Progenitor cell of endocrine pancreas (in vitro differentiated cells): ENCODE measurements around the gene RAVER2. TPM values are rescaled to one million over a fixed set of nuclear protein-coding genes. Genes with fewer than 3 reads are reported as not detected.

Source experiments
- DNase-seq: peaks from one replicate; pipeline ENCODE4 v3.0.0; 2021; ENCODE audit warnings: low spot score; ENCODE audit not compliant: unreplicated experiment
- H3K27ac Mint-ChIP-seq: 2 replicates; pipeline ENCODE4 v1.8.0; 2021; ENCODE audit warnings: mild to moderate bottlenecking, moderate library complexity, mixed read lengths
- H3K27me3 Mint-ChIP-seq: 2 replicates; pipeline ENCODE4 v1.8.0; 2021; ENCODE audit warnings: mixed read lengths
- H3K36me3 Mint-ChIP-seq: 2 replicates; pipeline ENCODE4 v1.8.0; 2022; ENCODE audit warnings: mixed read lengths; ENCODE audit not compliant: insufficient read depth
- H3K4me1 Mint-ChIP-seq: 2 replicates; pipeline ENCODE4 v1.8.0; 2021; ENCODE audit warnings: low read depth, mixed read lengths
- H3K4me3 Mint-ChIP-seq: 2 replicates; pipeline ENCODE4 v1.8.0; 2021; ENCODE audit warnings: low read depth, mild to moderate bottlenecking, moderate library complexity, mixed read lengths
- H3K9me3 Mint-ChIP-seq: 2 replicates; pipeline ENCODE4 v1.8.0; 2021; ENCODE audit warnings: low read depth, mixed read lengths
- CTCF ChIP-seq: fragments of 200-600 bp; sonication (generic); IDR thresholded peaks from one replicate; pipeline ENCODE4 v1.5.0; 2021; ENCODE audit warnings: antibody characterized with exemption, mild to moderate bottlenecking; ENCODE audit not compliant: unreplicated experiment
- total RNA-seq: library from RNA; stranded (reverse); gene quantifications from 2 replicates; pipeline ENCODE4 v1.2.1, GENCODE V29; 2021

Gene RAVER2
- total RNA-seq, 1 donor from 2014 or later: 33.8 TPM

GRCh38 chr1:64757213-64757612 is 12.3 kb downstream of the RAVER2 start:
- TF ChIP-seq CTCF: no peak
- Mint-ChIP-seq H3K4me1 (peaks cover 13% of the 10 kb centered on the region), H3K27me3 (no peaks in the 10 kb centered on the region), H3K4me3 (no peak overlapping the region), H3K36me3 (peaks cover 5% of the 10 kb centered on the region), H3K9me3 (peaks cover 3% of the 10 kb centered on the region), H3K27ac (no peak overlapping the region)
- DNase-seq: no peak

- peaks cover 7% of the 10 kb centered on the region for H3K36me3 Mint-ChIP-seq
These were observed 13.4 kb downstream of the RAVER2 start for GRCh38 chr1:64758233-64758632.

GRCh38 chr1:64759968-64760367 is 15.1 kb downstream of the RAVER2 start:
- no peaks in the 10 kb centered on the region for H3K27me3 Mint-ChIP-seq
- no peak overlapping the region for H3K4me3 Mint-ChIP-seq
- H3K9me3 Mint-ChIP-seq: peaks cover 3% of the 10 kb centered on the region
- TF ChIP-seq CTCF: no peak
- H3K36me3 Mint-ChIP-seq: peaks cover 6% of the 10 kb centered on the region
- peaks cover 7% of the 10 kb centered on the region for H3K4me1 Mint-ChIP-seq
- DNase-seq: no peak
- H3K27ac Mint-ChIP-seq: no peak overlapping the region

More at GRCh38 chr1:64758233-64758632, 13.4 kb downstream of the RAVER2 start:
- Mint-ChIP-seq H3K9me3 (peaks cover 3% of the 10 kb centered on the region), H3K4me1 (peaks cover 13% of the 10 kb centered on the region), H3K27ac (no peak overlapping the region), H3K4me3 (no peak overlapping the region), H3K27me3 (no peaks in the 10 kb centered on the region)
- no peak for TF ChIP-seq CTCF
- no peak for DNase-seq

- no peak overlapping the region for H3K27ac Mint-ChIP-seq
- H3K4me1 Mint-ChIP-seq: peaks cover 13% of the 10 kb centered on the region
- H3K36me3 Mint-ChIP-seq: peaks cover 9% of the 10 kb centered on the region
- H3K9me3 Mint-ChIP-seq: peaks cover 2% of the 10 kb centered on the region
- no peaks in the 10 kb centered on the region for H3K27me3 Mint-ChIP-seq
- no peak for TF ChIP-seq CTCF
- DNase-seq: no peak
- H3K4me3 Mint-ChIP-seq: no peak overlapping the region
These were observed 20.1 kb downstream of the RAVER2 start for GRCh38 chr1:64765012-64765411.

- Mint-ChIP-seq H3K27me3 (no peaks in the 10 kb centered on the region), H3K9me3 (peaks cover 10% of the 10 kb centered on the region), H3K27ac (peak overlapping the region; percentile 37), H3K36me3 (peaks cover 17% of the 10 kb centered on the region), H3K4me1 (peaks cover 13% of the 10 kb centered on the region), H3K4me3 (no peak overlapping the region)
- no peak for DNase-seq
- no peak for TF ChIP-seq CTCF
These were observed 21.0 kb downstream of the RAVER2 start for GRCh38 chr1:64765826-64766225.
